Measurements from ENCODE around the gene INSRR. TPM values are rescaled to one million over a fixed set of nuclear protein-coding genes. Genes with fewer than 3 reads are reported as not detected.

INSRR gene
- total and polyA plus RNA-seq, 2 of the 4 experiments (the other 2 are of a cell fraction): not detected

DNA sequence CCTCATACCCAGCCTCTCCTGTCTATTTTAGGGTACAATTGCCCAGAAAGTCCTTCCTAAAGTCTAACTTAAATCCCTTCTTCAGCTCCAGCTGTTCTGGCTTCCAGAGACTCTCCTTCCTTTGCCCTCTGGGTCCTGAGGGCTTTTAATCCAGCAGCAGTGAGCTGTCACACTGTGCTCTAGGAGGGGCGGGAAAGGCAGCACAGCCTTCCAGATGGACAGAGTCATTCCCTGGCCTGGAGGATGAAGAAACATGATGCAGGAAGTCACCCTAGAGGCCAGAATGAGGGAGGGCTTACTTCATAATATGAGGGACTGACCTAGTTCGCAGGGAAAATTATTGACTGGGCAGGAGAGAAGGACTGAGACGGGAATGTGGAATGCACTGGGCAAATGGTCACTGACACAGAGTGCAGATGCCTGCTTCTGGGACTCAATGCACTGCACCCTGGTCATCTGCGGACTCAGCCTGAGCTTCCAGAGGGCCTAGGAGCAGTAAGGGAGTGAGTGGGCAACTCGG is 43.5 kb downstream of the INSRR start:
- H3K9ac ChIP-seq (ENCODE audit: low read depth, low read length): no peak overlapping the region
- no peaks in the 10 kb centered on the region for H3K9me3 ChIP-seq (ENCODE audit: control insufficient read depth, insufficient read depth, low read length)
- no peak overlapping the region for H3K18ac ChIP-seq (ENCODE audit: low read depth, low read length)
- no peak overlapping the region for H3K4me3 ChIP-seq (ENCODE audit: insufficient read depth, low read depth, low read length)
- no peak overlapping the region for H2BK20ac ChIP-seq (ENCODE audit: low read depth, low read length)
- no peak overlapping the region for H4K5ac ChIP-seq (ENCODE audit: low read depth, low read length)
- no peaks in the 10 kb centered on the region for H3K36me3 ChIP-seq (ENCODE audit: control insufficient read depth, insufficient read depth, low read length)
- no peaks in the 10 kb centered on the region; the same call in 1 of the 2 replicates for H4K20me1 ChIP-seq (ENCODE audit: insufficient read depth, low read length)
- no peak overlapping the region for H4K91ac ChIP-seq (ENCODE audit: insufficient read depth, low read depth, low read length)
- intact Hi-C loops (cut with micrococcal nuclease) (no loop called here), in situ Hi-C loops (cut with MboI; ENCODE audit: low sequenced_read_pairs) (no loop called here), dilution Hi-C loops (cut with HindIII; ENCODE audit: low sequenced_read_pairs, unreplicated experiment) (no loop called here)
- no peak overlapping the region for H3K4ac ChIP-seq (ENCODE audit: low read depth, low read length)
- H4K8ac ChIP-seq (ENCODE audit: low read depth in 2 of 2, low read length in 2 of 2): no peak overlapping the region; a peak in 1 of 4 replicates
- H2AFZ ChIP-seq (replicated peaks; ENCODE audit: low read length, poor library complexity): peak overlapping the region; percentile 78
- H2BK15ac ChIP-seq (ENCODE audit: low read depth, low read length): no peak overlapping the region
- 47% methylated on average over 2 of the region's 5 CpGs; no CpG with 5 or more reads in 1 of the 2 experiments for WGBS, 2 experiments (ENCODE audit: extremely low coverage in 2 of 2, insufficient read length in 1 of 2)
- TF ChIP-seq CTCF (conservative IDR thresholded peaks at IDR 0.05; ENCODE audit: low read depth, low read length) (0 out of 2 replicates have a peak, but pooled peaks have one; percentile 14), RCOR1 (IDR thresholded peaks at IDR 0.05; ENCODE audit: insufficient replicate concordance, low read length) (peak; percentile 54), CEBPB (IDR thresholded peaks at IDR 0.05; ENCODE audit: low read depth, low read length) (peak; percentile 80)
- TF ChIP-seq, protein P1, sequence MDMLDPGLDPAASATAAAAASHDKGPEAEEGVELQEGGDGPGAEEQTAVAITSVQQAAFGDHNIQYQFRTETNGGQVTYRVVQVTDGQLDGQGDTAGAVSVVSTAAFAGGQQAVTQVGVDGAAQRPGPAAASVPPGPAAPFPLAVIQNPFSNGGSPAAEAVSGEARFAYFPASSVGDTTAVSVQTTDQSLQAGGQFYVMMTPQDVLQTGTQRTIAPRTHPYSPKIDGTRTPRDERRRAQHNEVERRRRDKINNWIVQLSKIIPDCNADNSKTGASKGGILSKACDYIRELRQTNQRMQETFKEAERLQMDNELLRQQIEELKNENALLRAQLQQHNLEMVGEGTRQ (IDR thresholded peaks at IDR 0.05; ENCODE audit: low read depth, low read length): no peak
- H2BK120ac ChIP-seq (ENCODE audit: low read depth, low read length): no peak overlapping the region
- DNase-seq: peak; percentile 90
- H2BK5ac ChIP-seq (ENCODE audit: low read depth, low read length, poor library complexity, severe bottlenecking): no peak overlapping the region
- H3K27me3 ChIP-seq (ENCODE audit: control insufficient read depth, insufficient read depth, low read length): peaks cover 33% of the 10 kb centered on the region
- CTCF ChIA-PET: interaction anchor here (0.6 kb wide), 1 partner anchor 16 kb away, joined by 4 read pairs; no protein-coding TSS in a partner anchor
- ATAC-seq (ENCODE audit: low read depth): peak; percentile 86
- no peak overlapping the region for H3K23ac ChIP-seq (ENCODE audit: low read depth, low read length)
- no peak overlapping the region for H3K27ac ChIP-seq (ENCODE audit: insufficient read depth, low read length)
- H3K9me1 ChIP-seq (ENCODE audit: insufficient read depth, low read length): no peaks in the 10 kb centered on the region; the same call in 1 of the 2 replicates
- 0 out of 2 replicates have a peak overlapping the region, but pooled peaks have one; percentile 12 for H2AK5ac ChIP-seq (ENCODE audit: low read depth, low read length)
- H3K79me1 ChIP-seq (ENCODE audit: low read depth in 1 of 2, low read length in 2 of 2): no peaks in the 10 kb centered on the region
- POLR2A ChIA-PET (ENCODE audit: unreplicated experiment): no interaction called here
- H3K14ac ChIP-seq (replicated peaks; ENCODE audit: low read depth, low read length): no peak overlapping the region
- BruUV-seq (replicated peaks): no TSS peak
- peak overlapping the region; percentile 87 for H2AK9ac ChIP-seq (replicated peaks; ENCODE audit: low read depth, low read length, poor library complexity)
- H3K4me1 ChIP-seq (ENCODE audit: control insufficient read depth, insufficient read depth, low read length): peaks cover 14% of the 10 kb centered on the region
- H3K4me2 ChIP-seq (ENCODE audit: low read depth, low read length): no peak overlapping the region
- H3K56ac ChIP-seq (ENCODE audit: extremely low read depth, insufficient read depth, low read length): no peak overlapping the region

Measured in IMR-90 (cell line).